Measurements from ENCODE around the gene OSBPL5.

- TF ChIP-seq SIN3A (IDR thresholded peaks at IDR 0.05; ENCODE audit: borderline replicate concordance, insufficient read depth, low read length), result no peak
- no peak for TF ChIP-seq POLR2AphosphoS5 (IDR thresholded peaks at IDR 0.05; ENCODE audit: low read depth, low read length)
- no peak for TF ChIP-seq REST (IDR thresholded peaks at IDR 0.05; ENCODE audit: insufficient read depth in 1 of 2, low read depth in 2 of 2, low read length in 2 of 2)
Measured at GRCh38 chr11:3080104-3080503, 85.0 kb downstream of the OSBPL5 start.

Measured in PFSK-1 (cell line).